HG02642 (cell line): ENCODE data around the gene OPCML.

Experiments used
- ATAC-seq: cut with Tn5 transposase; IDR thresholded peaks from one replicate; pipeline ENCODE4 v1.9.1; 2021; ENCODE audit warnings: mild to moderate bottlenecking; ENCODE audit not compliant: unreplicated experiment, poor library complexity

Gene OPCML

GRCh38 chr11:132850266-132850665 lies 682.0 kb downstream of the OPCML start:
- ATAC-seq: no peak

GRCh38 chr11:132848336-132848735 lies 684.0 kb downstream of the OPCML start:
- ATAC-seq: no peak

DNA sequence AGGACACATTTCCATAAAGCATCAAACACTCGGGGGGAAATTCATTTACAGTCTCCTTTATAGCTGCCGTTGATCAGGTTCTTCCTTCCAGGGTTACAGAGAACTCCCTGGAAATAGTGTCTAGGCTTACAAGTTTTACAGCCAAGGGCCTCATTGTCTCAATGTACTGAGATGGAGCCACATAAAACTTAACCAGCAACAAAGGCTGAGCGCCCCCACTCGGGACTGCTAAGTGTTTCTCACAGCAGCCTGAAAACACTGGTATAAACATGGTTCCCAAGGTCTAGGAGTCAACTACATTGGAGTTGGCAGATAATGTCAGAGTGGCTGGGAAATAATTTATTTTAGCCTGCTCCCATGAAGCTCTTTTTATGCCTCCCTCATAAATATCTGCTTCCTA lies 686.2 kb downstream of the OPCML start:
- ATAC-seq: no peak

DNA sequence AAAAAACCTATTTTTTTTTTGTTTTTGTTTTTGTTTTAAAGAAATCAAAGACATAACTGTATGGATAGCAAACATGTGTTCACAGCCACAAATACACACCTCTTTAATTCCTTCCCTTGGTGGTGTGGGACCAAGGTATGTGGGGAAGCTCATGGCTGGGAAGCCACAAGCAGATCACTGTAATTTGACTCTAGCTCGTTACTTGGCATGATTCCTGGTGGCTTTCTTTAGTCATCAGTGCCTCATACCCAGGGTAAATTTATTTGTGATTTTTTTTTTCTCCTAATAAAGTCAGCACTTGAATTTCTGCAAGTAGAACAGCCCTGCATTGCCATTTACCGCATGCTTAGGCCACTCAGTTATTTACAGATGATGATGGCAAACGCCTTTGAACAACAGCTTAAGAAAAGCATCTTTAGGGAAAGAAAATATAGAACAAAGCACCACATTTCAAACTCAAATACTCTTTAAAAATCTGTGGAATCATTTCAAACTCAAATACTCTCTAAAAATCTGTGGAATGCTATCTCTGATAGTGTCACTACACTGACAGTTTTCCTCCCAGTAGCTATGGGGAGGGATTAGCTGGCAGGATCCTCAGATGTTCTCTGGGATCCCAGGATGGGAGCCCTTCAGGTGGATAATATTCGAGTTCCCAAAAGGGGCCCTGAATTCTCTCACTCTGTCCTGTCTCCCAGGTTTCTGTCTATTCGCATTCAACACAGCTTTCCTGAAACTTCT lies 687.2 kb downstream of the OPCML start:
- ATAC-seq: no peak

DNA sequence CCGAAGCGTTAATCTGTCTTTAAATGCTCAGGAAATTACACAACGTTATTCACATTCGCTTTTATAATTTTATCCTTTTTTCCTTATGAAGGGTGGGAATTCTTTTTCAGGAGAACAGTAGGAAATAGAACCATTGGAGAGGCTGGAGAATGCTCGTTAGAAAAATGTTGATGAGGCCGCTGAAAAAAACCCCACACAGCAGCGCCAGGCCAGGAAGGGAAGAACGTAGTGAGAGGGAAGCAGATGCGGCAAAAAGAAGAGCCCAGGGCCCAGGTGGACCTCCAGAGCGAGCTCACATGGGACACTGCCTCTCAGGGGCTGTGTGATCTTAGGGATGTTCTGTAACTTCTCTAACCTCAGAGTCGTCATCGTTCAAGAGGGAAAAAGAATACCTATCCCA lies 691.6 kb downstream of the OPCML start:
- ATAC-seq: no peak

- ATAC-seq: no peak
These were observed 692.1 kb downstream of the OPCML start for GRCh38 chr11:132840191-132840590.

GRCh38 chr11:132839236-132839945 lies 692.9 kb downstream of the OPCML start:
- no peak for ATAC-seq

DNA sequence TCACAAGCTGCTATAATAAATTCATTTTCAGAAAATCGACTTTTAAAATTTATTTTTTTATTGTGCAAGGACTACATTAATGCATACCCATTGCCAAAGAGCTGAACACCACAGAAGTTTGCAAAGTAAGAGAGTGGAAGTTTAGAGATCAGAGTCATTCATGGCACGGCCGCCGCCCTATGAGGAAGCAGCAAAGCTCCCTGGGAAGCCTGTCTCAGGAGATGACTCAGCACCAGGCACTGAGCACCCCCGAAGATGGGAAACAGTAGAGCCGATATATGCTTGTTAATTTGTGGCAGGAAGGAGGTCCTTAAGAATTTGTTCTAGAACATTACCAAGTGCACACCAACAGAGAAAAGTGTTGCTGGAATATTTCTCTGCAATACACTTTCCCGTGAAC lies 693.7 kb downstream of the OPCML start:
- ATAC-seq: no peak

GRCh38 chr11:132831272-132831671 lies 701.0 kb downstream of the OPCML start:
- ATAC-seq: no peak

- no peak for ATAC-seq
These were observed 707.7 kb downstream of the OPCML start for GRCh38 chr11:132824642-132825041.

GRCh38 chr11:132822276-132822675 lies 710.0 kb downstream of the OPCML start:
- ATAC-seq: no peak

DNA sequence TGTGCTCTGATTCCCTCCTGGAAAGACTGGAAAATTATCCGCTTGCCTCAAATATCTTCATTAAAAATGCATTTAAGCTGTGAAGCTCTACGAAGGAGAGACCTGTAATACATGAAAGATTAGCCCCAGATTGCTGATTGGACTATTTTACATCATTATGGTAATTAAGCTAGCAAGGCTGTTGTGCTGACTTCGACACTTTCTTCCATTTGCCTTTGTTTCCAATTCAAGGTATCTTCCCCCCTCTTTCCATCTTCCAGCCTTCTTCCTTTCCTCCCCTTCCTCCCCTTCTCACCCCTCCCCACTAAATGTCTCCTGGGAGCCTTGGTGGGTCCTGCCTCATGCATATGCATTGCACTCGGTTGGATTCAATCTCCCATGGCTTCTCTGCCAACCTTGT lies 710.8 kb downstream of the OPCML start:
- ATAC-seq: no peak

GRCh38 chr11:132821014-132821413 lies 711.3 kb downstream of the OPCML start:
- ATAC-seq: no peak

DNA sequence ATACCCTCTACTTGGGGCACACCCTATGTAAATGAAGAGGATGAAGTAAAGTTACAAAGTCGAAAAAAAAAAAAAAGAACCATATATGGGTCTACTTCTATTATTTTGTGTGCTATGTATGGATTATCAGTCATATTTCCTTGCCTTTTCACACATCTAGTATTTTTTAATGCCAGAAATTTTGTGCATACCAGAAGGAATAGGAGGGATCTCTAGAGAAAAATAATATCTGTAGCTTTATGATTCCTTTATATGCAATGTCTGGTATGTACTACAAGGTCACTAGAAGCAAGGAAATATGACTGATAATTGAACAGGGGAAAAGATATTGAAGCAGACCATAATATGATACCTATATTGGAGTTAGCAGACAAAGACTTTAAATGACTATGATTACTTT lies 713.4 kb downstream of the OPCML start:
- ATAC-seq: no peak

- ATAC-seq: no peak
These were observed 714.9 kb downstream of the OPCML start for GRCh38 chr11:132817387-132817786.

GRCh38 chr11:132814410-132814809 lies 717.9 kb downstream of the OPCML start:
- no peak for ATAC-seq

DNA sequence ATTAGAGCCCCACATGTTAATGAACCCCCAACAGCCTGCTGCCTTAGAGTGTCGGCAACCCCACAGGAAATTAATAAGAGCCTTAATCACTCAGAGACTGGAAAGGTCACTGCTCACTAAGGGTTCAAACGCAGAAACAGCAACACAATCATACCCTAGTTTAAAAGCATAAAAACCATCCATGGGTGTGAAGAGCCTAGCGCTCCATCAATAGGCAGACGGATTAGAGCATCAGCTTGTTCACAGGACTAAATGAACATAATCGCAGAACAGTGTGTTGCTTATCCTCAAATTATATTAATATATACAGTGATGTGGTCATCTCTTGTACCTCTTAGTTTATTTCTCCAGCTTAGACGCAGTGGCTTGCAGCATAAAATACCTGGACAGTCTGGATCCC lies 720.7 kb downstream of the OPCML start:
- ATAC-seq: no peak

GRCh38 chr11:132809070-132809469 lies 723.2 kb downstream of the OPCML start:
- ATAC-seq: no peak

DNA sequence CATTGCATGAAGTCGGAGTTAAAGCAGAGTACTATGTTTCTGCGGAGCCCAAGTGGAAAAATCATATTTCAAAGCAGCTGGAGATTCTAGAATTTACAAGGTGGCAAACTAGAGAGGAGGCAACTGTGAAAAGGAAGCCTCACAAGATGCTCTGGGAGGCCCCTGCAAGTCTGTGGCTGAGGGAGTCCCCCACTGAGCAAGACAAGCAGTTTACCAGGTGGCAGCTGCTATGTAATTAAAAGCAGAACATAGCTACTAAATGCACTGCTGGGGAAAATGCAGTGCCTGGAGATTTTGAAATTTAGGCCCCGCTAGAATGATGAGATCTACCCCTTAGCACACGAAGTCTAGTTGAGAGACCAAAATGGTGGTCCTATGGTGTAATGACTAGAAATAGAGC lies 728.0 kb downstream of the OPCML start:
- ATAC-seq: no peak

- no peak for ATAC-seq
These were observed 728.9 kb downstream of the OPCML start for GRCh38 chr11:132803436-132803835.

- no peak for ATAC-seq
These were observed 729.4 kb downstream of the OPCML start for GRCh38 chr11:132802947-132803346.

DNA sequence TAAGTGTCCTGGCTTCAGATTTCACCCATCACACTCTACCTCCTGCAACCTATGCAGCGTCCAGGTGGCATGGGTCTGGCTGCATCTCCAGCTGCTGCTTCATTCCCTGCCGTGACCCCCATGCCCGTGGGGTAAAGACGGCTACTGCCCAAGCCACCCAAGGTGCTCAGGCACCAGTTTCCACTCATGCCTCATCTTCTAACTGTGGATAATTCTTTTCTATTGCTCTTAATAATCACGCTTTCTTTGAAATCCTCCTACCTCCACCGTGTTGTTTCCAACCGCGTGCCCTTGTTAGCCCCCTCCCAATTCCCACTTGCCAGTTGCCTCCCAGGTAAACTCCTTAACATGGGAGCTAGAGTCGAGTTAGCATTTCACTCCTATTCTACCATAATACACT lies 738.5 kb downstream of the OPCML start:
- no peak for ATAC-seq
